T-cell (primary cell): ENCODE measurements around the gene VWC2. TPM values are rescaled to one million over a fixed set of nuclear protein-coding genes. Genes with fewer than 3 reads are reported as not detected.

Source experiments
- ATAC-seq, 4 experiments: fragments of 200-7000 bp in 3 of 4; fragments of 150-1000 bp in 1 of 4; cut with Tn5 transposase; replicated peaks in 1 of 4; 1 replicate in 3 of 4; 2 replicates in 1 of 4; pipeline ENCODE4 v1.10.0; 2021; ENCODE audit warnings: moderate library complexity in 3 of 4, mild to moderate bottlenecking in 2 of 4, moderate number of reproducible peaks in 1 of 4
- CTCF ChIA-PET, 2 donors: fragments of 300-600 bp; sonication (Branson Sonifier 250); formaldehyde crosslinking; loops; one replicate each; lab custom pipeline; 2022; ENCODE audit warnings: antibody characterized with exemption in 2 of 2; lab: Charles Lee
- POLR2A ChIA-PET, 2 donors: fragments of 300-600 bp; sonication (Branson Sonifier 250); formaldehyde crosslinking; loops; one replicate each; lab custom pipeline; 2022; ENCODE audit warnings: antibody characterized with exemption in 2 of 2; lab: Charles Lee
- DNase-seq, 35 experiments: peaks; one replicate each; pipeline versions ENCODE4 v3.0.0 to v3.0.0-alpha.2; 2013 to 2023
- H3K27ac ChIP-seq: one replicate; pipeline ENCODE4 v1.5.1; 2013; ENCODE audit warnings: low read length
- H3K27me3 ChIP-seq, 2 experiments: replicated peaks in 1 of 2; 1 replicate in 1 of 2; 2 replicates in 1 of 2; pipeline versions ENCODE4 v1.6.1 to v1.7.0; 2013; ENCODE audit warnings: low read length in 1 of 2, mixed read lengths in 1 of 2; ENCODE audit not compliant: control insufficient read depth in 2 of 2, insufficient read depth in 2 of 2; ENCODE audit errors: extremely low read depth in 1 of 2
- H3K36me3 ChIP-seq, 2 donors: 1 replicate in 1 of 2; 2 replicates in 1 of 2; pipeline versions ENCODE4 v1.6.1 to v1.7.0; 2013; ENCODE audit warnings: low read length in 1 of 2; ENCODE audit not compliant: control insufficient read depth in 2 of 2, insufficient read depth in 1 of 2; ENCODE audit errors: extremely low read depth in 1 of 2
- H3K4me1 ChIP-seq, 2 experiments: 1 replicate in 1 of 2; 2 replicates in 1 of 2; pipeline versions ENCODE4 v1.6.1 to v1.7.0; 2013; ENCODE audit warnings: low read length in 2 of 2, mixed read lengths in 1 of 2; ENCODE audit not compliant: insufficient read depth in 2 of 2, control insufficient read depth in 1 of 2; ENCODE audit errors: extremely low read depth in 1 of 2
- H3K4me3 ChIP-seq, 2 donors: 1 replicate in 1 of 2; 2 replicates in 1 of 2; pipeline versions ENCODE4 v1.5.1 to v1.7.0; 2013; ENCODE audit warnings: mild to moderate bottlenecking in 2 of 2, low read length in 1 of 2, moderate library complexity in 1 of 2; ENCODE audit not compliant: control insufficient read depth in 1 of 2; ENCODE audit errors: extremely low read depth in 1 of 2
- H3K9me3 ChIP-seq: 2 replicates; pipeline ENCODE4 v1.7.0; 2013
- H3K27ac Mint-ChIP-seq, 2 donors: one replicate each; pipeline ENCODE4 v1.8.0; 2020 to 2021; ENCODE audit warnings: mild to moderate bottlenecking in 2 of 2, mixed read lengths in 2 of 2
- H3K27me3 Mint-ChIP-seq, 2 donors: one replicate each; pipeline ENCODE4 v1.8.0; 2021 to 2022; ENCODE audit warnings: mixed read lengths in 2 of 2
- H3K36me3 Mint-ChIP-seq: one replicate; pipeline ENCODE4 v1.8.0; 2021; ENCODE audit warnings: mixed read lengths
- H3K4me1 Mint-ChIP-seq, 3 donors: one replicate each; pipeline ENCODE4 v1.8.0; 2020 to 2022; ENCODE audit warnings: mixed read lengths in 3 of 3, mild to moderate bottlenecking in 1 of 3
- H3K4me3 Mint-ChIP-seq, 3 donors: one replicate each; pipeline ENCODE4 v1.8.0; 2020 to 2022; ENCODE audit warnings: mild to moderate bottlenecking in 3 of 3, mixed read lengths in 3 of 3, moderate library complexity in 3 of 3
- H3K9me3 Mint-ChIP-seq, 3 donors: one replicate each; pipeline ENCODE4 v1.8.0; 2020 to 2022; ENCODE audit warnings: mixed read lengths in 3 of 3
- WGBS: methylation state at CpG from one replicate; pipeline ENCODE4 v1.1.5; 2013; ENCODE audit warnings: missing lambda C conversion rate; ENCODE audit not compliant: insufficient coverage; 5-methylcytosine and 5-hydroxymethylcytosine counted together
- total RNA-seq, 35 experiments: library from RNA in 6 of 35; stranded (reverse) in 6 of 35; fragments of 120-200 nt in 1 of 35; gene quantifications; one replicate each; pipeline versions ENCODE4 v1.2.1 to v1.2.4 and lab custom pipeline; 2013 to 2026

VWC2 gene
- total RNA-seq, 5 donors from 2014 or later (not counting 1 experiment from before 2014, with no cell fraction given), result not detected

- Histone ChIP-seq H3K27me3 (peaks cover 0 to 3% of the 10 kb centered on the region in 2 experiments), H3K4me1 (no peaks in the 10 kb centered on the region), H3K4me3 (no peak overlapping the region), H3K9me3 (no peaks in the 10 kb centered on the region), H3K36me3 (no peaks in the 10 kb centered on the region), H3K27ac (no peak overlapping the region)
- H3K4me3 Mint-ChIP-seq, result no peak overlapping the region
- no peak for DNase-seq
- H3K4me1 Mint-ChIP-seq, result no peaks in the 10 kb centered on the region
- POLR2A ChIA-PET, result no interaction called here
- ATAC-seq, result no peak
- peaks cover 0 to 3% of the 10 kb centered on the region in 2 donors for H3K27me3 Mint-ChIP-seq
- no peak overlapping the region for H3K27ac Mint-ChIP-seq
- 79% methylated on average over 7 of the region's 8 CpGs for WGBS
- no peaks in the 10 kb centered on the region for H3K36me3 Mint-ChIP-seq
- H3K9me3 Mint-ChIP-seq, result peaks cover 0 to 11% (median 3%) of the 10 kb centered on the region in 3 donors
- CTCF ChIA-PET, result no interaction called here
These were observed 16.3 kb downstream of the VWC2 start for GRCh38 chr7:49789736-49790135.

GRCh38 chr7:49790209-49790608 lies 16.8 kb downstream of the VWC2 start:
- H3K4me3 ChIP-seq, result no peak overlapping the region
- peaks cover 0 to 3% of the 10 kb centered on the region in 2 experiments for H3K27me3 ChIP-seq
- H3K36me3 ChIP-seq, result no peaks in the 10 kb centered on the region
- ATAC-seq (no peak), DNase-seq (no peak)
- Mint-ChIP-seq H3K27ac (no peak overlapping the region), H3K4me3 (no peak overlapping the region), H3K36me3 (no peaks in the 10 kb centered on the region), H3K9me3 (peaks cover 0 to 11% (median 3%) of the 10 kb centered on the region in 3 donors), H3K27me3 (peaks cover 0 to 4% of the 10 kb centered on the region in 2 donors), H3K4me1 (no peaks in the 10 kb centered on the region)
- no peaks in the 10 kb centered on the region for H3K9me3 ChIP-seq
- WGBS, result 91% methylated on average over 1 of the region's 2 CpGs
- H3K4me1 ChIP-seq, result no peaks in the 10 kb centered on the region
- ChIA-PET CTCF (no interaction called here), POLR2A (no interaction called here)
- H3K27ac ChIP-seq, result no peak overlapping the region

- POLR2A ChIA-PET, result no interaction called here
These were observed 17.8 kb downstream of the VWC2 start for GRCh38 chr7:49791088-49791741.

GRCh38 chr7:49797987-49798660 lies 24.7 kb downstream of the VWC2 start:
- no peaks in the 10 kb centered on the region for H3K36me3 ChIP-seq
- no peaks in the 10 kb centered on the region for H3K9me3 ChIP-seq
- Mint-ChIP-seq H3K9me3 (no peaks in the 10 kb centered on the region), H3K27ac (no peak overlapping the region), H3K36me3 (no peaks in the 10 kb centered on the region), H3K4me3 (no peak overlapping the region), H3K27me3 (peaks cover 2 to 4% of the 10 kb centered on the region in 2 donors), H3K4me1 (no peaks in the 10 kb centered on the region)
- 79% methylated on average over 4 of the region's 6 CpGs for WGBS
- CTCF ChIA-PET, result no interaction called here
- H3K27me3 ChIP-seq, result peaks cover 0 to 5% of the 10 kb centered on the region in 2 experiments
- H3K27ac ChIP-seq, result no peak overlapping the region
- POLR2A ChIA-PET, result no interaction called here
- no peak for DNase-seq
- H3K4me1 ChIP-seq, result no peaks in the 10 kb centered on the region
- H3K4me3 ChIP-seq, result no peak overlapping the region
- ATAC-seq, result no peak

More at GRCh38 chr7:49791088-49791741, 17.8 kb downstream of the VWC2 start:
- DNase-seq, result no peak
- Histone ChIP-seq H3K36me3 (no peaks in the 10 kb centered on the region), H3K4me1 (no peaks in the 10 kb centered on the region), H3K27ac (no peak overlapping the region), H3K4me3 (no peak overlapping the region), H3K9me3 (no peaks in the 10 kb centered on the region), H3K27me3 (peaks cover 0 to 3% of the 10 kb centered on the region in 2 experiments)
- H3K4me3 Mint-ChIP-seq, result no peak overlapping the region
- no peak overlapping the region for H3K27ac Mint-ChIP-seq
- CTCF ChIA-PET, result no interaction called here
- H3K36me3 Mint-ChIP-seq, result no peaks in the 10 kb centered on the region
- no peak for ATAC-seq
- H3K4me1 Mint-ChIP-seq, result no peaks in the 10 kb centered on the region
- H3K9me3 Mint-ChIP-seq, result peaks cover 0 to 11% (median 3%) of the 10 kb centered on the region in 3 donors
- H3K27me3 Mint-ChIP-seq, result peaks cover 0 to 4% of the 10 kb centered on the region in 2 donors
- 64% methylated on average over 1 of the region's 7 CpGs for WGBS

- DNase-seq, result no peak
- no peak for ATAC-seq
- Mint-ChIP-seq H3K4me3 (no peak overlapping the region), H3K9me3 (no peaks in the 10 kb centered on the region), H3K27me3 (peaks cover 0 to 2% of the 10 kb centered on the region in 2 donors), H3K4me1 (no peaks in the 10 kb centered on the region), H3K27ac (no peak overlapping the region), H3K36me3 (no peaks in the 10 kb centered on the region)
- POLR2A ChIA-PET, result no interaction called here
- Histone ChIP-seq H3K9me3 (no peaks in the 10 kb centered on the region), H3K4me1 (no peaks in the 10 kb centered on the region), H3K36me3 (no peaks in the 10 kb centered on the region), H3K27me3 (peaks cover 0 to 7% of the 10 kb centered on the region in 2 experiments), H3K4me3 (no peak overlapping the region), H3K27ac (no peak overlapping the region)
- CTCF ChIA-PET, result no interaction called here
- WGBS, result 79% methylated on average over 3 of the region's 5 CpGs
These were observed 26.6 kb downstream of the VWC2 start for GRCh38 chr7:49800031-49800430.

GRCh38 chr7:49802600-49802999 lies 29.2 kb downstream of the VWC2 start:
- WGBS, result 90% methylated on average over 8 of the region's 15 CpGs
- H3K27me3 Mint-ChIP-seq, result peaks cover 5 to 6% of the 10 kb centered on the region in 2 donors
- H3K4me3 ChIP-seq, result no peak overlapping the region
- H3K27ac ChIP-seq, result no peak overlapping the region
- no peaks in the 10 kb centered on the region for H3K36me3 Mint-ChIP-seq
- POLR2A ChIA-PET, result no interaction called here
- CTCF ChIA-PET, result no interaction called here
- no peaks in the 10 kb centered on the region for H3K9me3 Mint-ChIP-seq
- peaks cover 0 to 7% of the 10 kb centered on the region in 2 experiments for H3K27me3 ChIP-seq
- H3K9me3 ChIP-seq, result no peaks in the 10 kb centered on the region
- H3K4me3 Mint-ChIP-seq, result no peak overlapping the region
- no peaks in the 10 kb centered on the region for H3K4me1 ChIP-seq
- no peak for ATAC-seq
- H3K4me1 Mint-ChIP-seq, result no peaks in the 10 kb centered on the region
- no peak overlapping the region for H3K27ac Mint-ChIP-seq
- no peaks in the 10 kb centered on the region for H3K36me3 ChIP-seq
- no peak for DNase-seq
